H1 (cell line): Measurements from ENCODE around the gene BRAT1.

Source experiments
- CTCF ChIP-seq, 3 experiments: IDR thresholded peaks; 1 replicate in 2 of 3; 2 replicates in 1 of 3; pipeline versions ENCODE4 v1.5.1 to v1.6.1; 2011; ENCODE audit warnings: low read length in 3 of 3, mild to moderate bottlenecking in 3 of 3, inconsistent platforms in 2 of 3, low read depth in 1 of 3, moderate library complexity in 1 of 3; ENCODE audit not compliant: insufficient read depth in 1 of 3; ENCODE audit errors: control extremely low read depth in 1 of 3
- EZH2 ChIP-seq: fragments of 200-600 bp; sonication (generic); IDR thresholded peaks from 2 replicates; pipeline ENCODE4 v1.7.1; 2012; ENCODE audit warnings: low read depth, mild to moderate bottlenecking, moderate library complexity, low read length, inconsistent platforms; ENCODE audit not compliant: severe bottlenecking
- PHF8 ChIP-seq: fragments of 200-600 bp; sonication (generic); conservative IDR thresholded peaks from 2 replicates; pipeline ENCODE4 v1.7.1; 2012; ENCODE audit warnings: low read depth, mild to moderate bottlenecking, inconsistent platforms, low read length, moderate library complexity
- POLR2A ChIP-seq, 2 experiments: IDR thresholded peaks; 1 replicate in 1 of 2; 2 replicates in 1 of 2; pipeline ENCODE4 v1.6.1; 2011; ENCODE audit warnings: low read depth in 2 of 2, low read length in 2 of 2, mild to moderate bottlenecking in 2 of 2; ENCODE audit errors: control extremely low read depth in 1 of 2
- POLR2AphosphoS5 ChIP-seq: IDR thresholded peaks from 2 replicates; pipeline ENCODE4 v1.6.1; 2011; ENCODE audit warnings: low read depth, low read length
- SP2 ChIP-seq: IDR thresholded peaks from 2 replicates; pipeline ENCODE4 v1.6.1; 2012; ENCODE audit warnings: mild to moderate bottlenecking, low read length, inconsistent platforms
- TEAD4 ChIP-seq: IDR thresholded peaks from 2 replicates; pipeline ENCODE4 v1.6.1; 2012; ENCODE audit warnings: low read depth, low read length, inconsistent platforms, mixed read lengths

- TF ChIP-seq PHF8 (no peak), SP2 (no peak), CTCF (IDR thresholded peaks at IDR 0.05; ENCODE audit: control extremely low read depth in 1 of 3, insufficient read depth in 1 of 3, low read depth in 1 of 3, low read length in 3 of 3) (no peak), TEAD4 (no peak), POLR2AphosphoS5 (no peak), EZH2 (no peak), POLR2A (IDR thresholded peaks at IDR 0.05; ENCODE audit: control extremely low read depth in 1 of 2, low read depth in 2 of 2, low read length in 2 of 2) (no peak)
These were observed 40.0 kb upstream of the BRAT1 start for GRCh38 chr7:2595258-2595860.
